ENCODE data around the gene SLN.

Gene SLN

GRCh38 chr11:107719557-107720302 lies 7.9 kb upstream of the SLN start:
- no peak for DNase-seq (ENCODE audit: low read depth)

- DNase-seq (ENCODE audit: low read depth) = no peak
Observed at GRCh38 chr11:107719073-107719472, 7.2 kb upstream of the SLN start.

- DNase-seq (ENCODE audit: low read depth) = no peak
Observed at GRCh38 chr11:107716884-107717532, 5.2 kb upstream of the SLN start.

GRCh38 chr11:107713009-107713408 lies 1.2 kb upstream of the SLN start:
- DNase-seq (ENCODE audit: low read depth) = no peak

GRCh38 chr11:107710301-107710700 lies 1.6 kb downstream of the SLN start:
- no peak for DNase-seq (ENCODE audit: low read depth)

- no peak for DNase-seq (ENCODE audit: low read depth)
Observed at GRCh38 chr11:107708792-107709191, 3.1 kb downstream of the SLN start.

GRCh38 chr11:107707807-107708206 lies 4.0 kb downstream of the SLN start:
- no peak for DNase-seq (ENCODE audit: low read depth)

- DNase-seq (ENCODE audit: low read depth) = no peak
Observed at GRCh38 chr11:107707215-107707671, 4.6 kb downstream of the SLN start.

- no peak for DNase-seq (ENCODE audit: low read depth)
Observed at GRCh38 chr11:107706531-107706930, 5.3 kb downstream of the SLN start.

- peak; percentile 72 for DNase-seq (ENCODE audit: low read depth)
Observed at GRCh38 chr11:107705027-107705426, 6.8 kb downstream of the SLN start.

- no peak for DNase-seq (ENCODE audit: low read depth)
Observed at GRCh38 chr11:107704451-107704850, 7.4 kb downstream of the SLN start.

GRCh38 chr11:107702723-107703122 lies 9.1 kb downstream of the SLN start:
- DNase-seq (ENCODE audit: low read depth) = no peak

- DNase-seq (ENCODE audit: low read depth) = no peak
Observed at GRCh38 chr11:107702109-107702660, 9.7 kb downstream of the SLN start.

GRCh38 chr11:107699371-107700285 lies 12.2 kb downstream of the SLN start:
- DNase-seq (ENCODE audit: low read depth) = no peak

GRCh38 chr11:107697291-107697690 lies 14.6 kb downstream of the SLN start:
- no peak for DNase-seq (ENCODE audit: low read depth)

GRCh38 chr11:107696140-107696539 lies 15.7 kb downstream of the SLN start:
- DNase-seq (ENCODE audit: low read depth) = peak; percentile 87

GRCh38 chr11:107695446-107695845 lies 16.4 kb downstream of the SLN start:
- DNase-seq (ENCODE audit: low read depth) = no peak

- no peak for DNase-seq (ENCODE audit: low read depth)
Observed at GRCh38 chr11:107691000-107691750, 20.7 kb downstream of the SLN start.

- DNase-seq (ENCODE audit: low read depth) = no peak
Observed at GRCh38 chr11:107689317-107690202, 22.3 kb downstream of the SLN start.

- DNase-seq (ENCODE audit: low read depth) = no peak
Observed at GRCh38 chr11:107688322-107688918, 23.4 kb downstream of the SLN start.
